AG04450 (cell line): ENCODE results near the gene SIGLEC9. TPM values are rescaled to one million over a fixed set of nuclear protein-coding genes. Genes with fewer than 3 reads are reported as not detected.

ENCODE experiments used
- CTCF ChIA-PET: fragments of 300-600, 350-600 bp; formaldehyde crosslinking; extraction: SDS; loops from one replicate; lab custom pipeline; 2022; ENCODE audit warnings: antibody characterized with exemption, inconsistent platforms; lab: Charles Lee
- POLR2A ChIA-PET: fragments of 350-600 bp; formaldehyde crosslinking; extraction: SDS; loops from one replicate; lab custom pipeline; 2021; ENCODE audit warnings: antibody characterized with exemption, inconsistent platforms; lab: Yijun Ruan, JAX
- DNase-seq: peaks from one replicate; pipeline ENCODE4 v3.0.0-alpha.2; 2011; ENCODE audit warnings: low read depth, low spot score
- H3K27ac ChIP-seq: one replicate; pipeline ENCODE4 v1.5.1; 2012; ENCODE audit warnings: low read depth, low read length, control low read depth
- H3K27me3 ChIP-seq: one replicate; pipeline ENCODE4 v1.6.0; 2012; ENCODE audit warnings: low read length; ENCODE audit not compliant: control insufficient read depth, insufficient read depth
- H3K4me3 ChIP-seq: 2 replicates; pipeline ENCODE4 v1.5.1; 2011; ENCODE audit warnings: mild to moderate bottlenecking, low read depth, low read length, control low read depth
- H3K9me3 ChIP-seq: 2 replicates; pipeline ENCODE4 v1.5.1; 2012; ENCODE audit warnings: low read length; ENCODE audit not compliant: control insufficient read depth, insufficient read depth
- polyA plus RNA-seq: library from polyadenylated mRNA; depleted of rRNA; stranded (reverse); fragments of >200 nt; gene quantifications from 2 replicates; pipeline ENCODE4 v1.2.3, GENCODE V29; 2011
- TF ChIP-seq, protein P1 (sequence below): IDR thresholded peaks from 2 replicates; pipeline ENCODE4 v1.5.1; 2011; ENCODE audit warnings: low read depth, low read length, control low read depth, inconsistent platforms

Gene SIGLEC9
- polyA plus RNA-seq, 1 experiment = not detected

DNA sequence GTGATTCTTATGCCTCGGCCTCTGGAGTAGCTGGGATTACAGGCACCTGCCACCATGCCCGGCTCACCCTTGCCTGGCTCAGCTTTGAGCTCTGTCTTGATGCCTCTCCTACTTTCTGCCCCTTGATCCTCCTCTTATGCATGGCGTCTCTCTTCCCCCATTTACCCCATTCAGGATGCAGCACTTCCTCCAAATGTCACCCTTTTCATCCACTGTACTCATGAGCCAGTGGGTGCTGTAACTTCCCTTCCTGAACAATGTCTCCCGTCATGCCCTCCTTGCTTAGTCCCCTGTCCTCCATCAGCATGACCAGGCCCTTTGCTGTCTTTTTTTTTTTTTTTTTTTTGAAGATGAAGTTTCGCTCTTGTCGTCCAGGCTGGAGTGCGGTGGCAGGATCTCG lies 3.4 kb upstream of the SIGLEC9 start:
- no peak for DNase-seq
- Histone ChIP-seq H3K4me3 (no peak overlapping the region), H3K27me3 (no peaks in the 10 kb centered on the region), H3K9me3 (no peaks in the 10 kb centered on the region), H3K27ac (no peak overlapping the region)
- ChIA-PET POLR2A (no interaction called here), CTCF (no interaction called here)
- TF ChIP-seq, protein P1, sequence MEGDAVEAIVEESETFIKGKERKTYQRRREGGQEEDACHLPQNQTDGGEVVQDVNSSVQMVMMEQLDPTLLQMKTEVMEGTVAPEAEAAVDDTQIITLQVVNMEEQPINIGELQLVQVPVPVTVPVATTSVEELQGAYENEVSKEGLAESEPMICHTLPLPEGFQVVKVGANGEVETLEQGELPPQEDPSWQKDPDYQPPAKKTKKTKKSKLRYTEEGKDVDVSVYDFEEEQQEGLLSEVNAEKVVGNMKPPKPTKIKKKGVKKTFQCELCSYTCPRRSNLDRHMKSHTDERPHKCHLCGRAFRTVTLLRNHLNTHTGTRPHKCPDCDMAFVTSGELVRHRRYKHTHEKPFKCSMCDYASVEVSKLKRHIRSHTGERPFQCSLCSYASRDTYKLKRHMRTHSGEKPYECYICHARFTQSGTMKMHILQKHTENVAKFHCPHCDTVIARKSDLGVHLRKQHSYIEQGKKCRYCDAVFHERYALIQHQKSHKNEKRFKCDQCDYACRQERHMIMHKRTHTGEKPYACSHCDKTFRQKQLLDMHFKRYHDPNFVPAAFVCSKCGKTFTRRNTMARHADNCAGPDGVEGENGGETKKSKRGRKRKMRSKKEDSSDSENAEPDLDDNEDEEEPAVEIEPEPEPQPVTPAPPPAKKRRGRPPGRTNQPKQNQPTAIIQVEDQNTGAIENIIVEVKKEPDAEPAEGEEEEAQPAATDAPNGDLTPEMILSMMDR = no peak

DNA sequence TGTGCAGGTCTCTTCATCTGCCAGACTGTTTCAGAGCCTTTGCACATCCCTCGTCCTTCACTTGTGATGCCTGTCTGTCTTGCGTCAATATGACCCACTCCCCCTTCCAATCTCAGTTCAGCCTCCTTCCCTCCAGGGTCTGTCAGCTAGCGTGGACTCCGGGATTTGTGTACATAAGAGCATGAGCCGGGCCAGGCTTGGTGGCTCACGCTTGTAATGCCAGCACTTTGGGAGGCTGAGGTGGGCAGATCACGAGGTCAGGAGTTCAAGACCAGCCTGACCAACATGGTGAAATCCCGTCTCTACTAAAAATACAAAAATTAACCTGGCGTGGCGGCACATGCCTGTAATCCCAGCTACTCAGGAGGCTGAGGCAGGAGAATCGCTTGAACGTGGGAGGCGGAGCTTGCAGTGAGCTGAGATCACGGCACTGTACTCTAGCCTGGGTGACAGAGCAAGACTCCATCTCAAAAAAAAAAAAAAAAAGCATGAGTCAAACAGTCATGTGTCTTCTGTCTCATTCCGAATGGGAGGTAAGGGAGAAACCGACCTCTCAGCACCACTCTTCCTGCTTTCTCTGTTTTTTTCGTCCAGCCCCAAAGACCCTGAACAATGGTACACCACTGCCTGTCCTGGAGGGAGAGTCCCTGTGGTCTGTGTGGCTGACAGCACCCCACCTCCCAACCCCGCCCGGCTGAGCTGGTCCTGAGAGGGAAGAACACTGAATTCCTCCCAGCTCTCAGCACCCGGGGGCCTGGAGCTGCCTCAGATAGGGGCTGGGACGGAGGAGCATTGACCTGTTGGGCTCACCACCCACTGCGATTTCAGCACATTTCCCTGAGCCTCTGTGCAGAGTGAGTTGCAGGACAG lies 2.4 kb upstream of the SIGLEC9 start:
- no peaks in the 10 kb centered on the region for H3K9me3 ChIP-seq
- ChIA-PET POLR2A (interaction anchor here (0.6 kb wide), 1 partner anchor 70 kb away, joined by 3 read pairs; no protein-coding TSS in a partner anchor), CTCF (no interaction called here)
- TF ChIP-seq, protein P1 = no peak
- no peak for DNase-seq
- H3K4me3 ChIP-seq = no peak overlapping the region
- H3K27ac ChIP-seq = no peak overlapping the region
- no peaks in the 10 kb centered on the region for H3K27me3 ChIP-seq

DNA sequence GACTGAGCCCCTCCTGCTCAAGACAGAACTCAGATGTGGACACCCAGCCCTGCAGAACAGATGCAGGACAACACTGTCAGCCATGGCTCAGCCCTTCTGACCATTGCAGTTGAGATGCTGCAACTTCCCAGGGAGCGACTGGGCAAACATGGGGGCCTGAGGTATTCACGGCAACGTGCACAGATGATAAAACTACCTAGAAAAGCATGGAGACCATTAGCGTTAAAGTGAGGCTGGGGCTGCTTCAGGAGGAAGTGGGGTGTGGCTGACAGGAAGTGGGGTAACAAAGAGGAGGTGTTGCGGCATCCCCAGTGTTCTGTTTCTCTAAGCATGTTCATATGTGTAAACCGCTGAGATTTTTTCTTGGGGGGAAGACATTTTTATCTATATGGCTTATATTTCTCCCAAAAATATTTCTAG lies 1.3 kb upstream of the SIGLEC9 start:
- Histone ChIP-seq H3K27me3 (no peaks in the 10 kb centered on the region), H3K4me3 (no peak overlapping the region), H3K27ac (no peak overlapping the region), H3K9me3 (no peaks in the 10 kb centered on the region)
- POLR2A ChIA-PET = no interaction called here
- TF ChIP-seq, protein P1 = no peak
- CTCF ChIA-PET = no interaction called here
- DNase-seq = no peak

DNA sequence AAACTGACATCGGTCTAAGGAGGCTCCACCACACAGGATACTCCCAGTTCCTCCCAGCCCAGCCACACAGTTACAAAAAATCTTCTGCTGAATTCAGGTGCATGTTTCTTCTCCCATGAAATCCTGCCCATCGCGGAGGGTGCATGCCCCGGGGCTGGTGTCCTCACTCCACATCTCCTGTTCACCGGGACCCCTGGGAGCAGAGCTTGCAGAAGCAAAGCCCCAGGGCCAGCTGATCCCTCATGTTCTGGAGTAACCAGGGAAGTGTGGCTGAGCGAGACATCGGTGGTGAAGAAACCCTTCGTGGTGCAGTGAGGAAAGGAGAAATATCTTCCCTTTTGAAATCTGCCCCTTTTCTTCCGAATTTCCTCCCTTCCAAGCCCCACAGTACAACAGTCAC lies 904 bp upstream of the SIGLEC9 start:
- CTCF ChIA-PET = no interaction called here
- no peak for DNase-seq

DNA sequence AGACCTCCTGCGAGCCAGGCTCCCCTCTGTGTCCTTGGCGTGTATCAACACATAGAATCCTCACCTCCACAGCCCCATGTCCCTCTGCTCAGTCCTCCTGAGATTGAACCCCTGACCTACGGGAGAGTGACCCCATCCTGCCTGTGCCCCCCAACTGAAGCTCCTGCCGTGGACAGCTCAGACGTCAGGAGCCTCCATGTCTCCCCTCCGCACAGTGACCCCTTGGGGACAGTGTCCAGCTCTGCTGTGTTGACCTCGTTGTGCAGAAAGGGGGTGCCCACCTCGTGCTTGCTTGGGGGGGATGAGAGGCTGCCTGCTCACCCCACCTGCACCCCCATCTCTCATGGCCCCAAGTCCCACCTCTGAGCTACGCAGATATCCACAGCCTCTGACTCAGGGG lies 490 bp upstream of the SIGLEC9 start:
- CTCF ChIA-PET = no interaction called here
- TF ChIP-seq, protein P1 = no peak

More for the DNA sequence above, 904 bp upstream of the SIGLEC9 start:
- H3K27ac ChIP-seq = no peak overlapping the region
- H3K9me3 ChIP-seq = no peaks in the 10 kb centered on the region
- TF ChIP-seq, protein P1 = no peak
- no peak overlapping the region for H3K4me3 ChIP-seq
- H3K27me3 ChIP-seq = no peaks in the 10 kb centered on the region
- POLR2A ChIA-PET = no interaction called here

More for the DNA sequence above, 490 bp upstream of the SIGLEC9 start:
- Histone ChIP-seq H3K27ac (no peak overlapping the region), H3K9me3 (no peaks in the 10 kb centered on the region), H3K4me3 (no peak overlapping the region), H3K27me3 (no peaks in the 10 kb centered on the region)
- no peak for DNase-seq
- POLR2A ChIA-PET = no interaction called here
